H54 (cell line): ENCODE data around the gene MBD4.

Experiments
- DNase-seq: peaks from one replicate; pipeline ENCODE4 v3.0.0; 2011; ENCODE audit warnings: low spot score, mixed read lengths; ENCODE audit not compliant: insufficient read length
- FAIRE-seq: peaks from 3 replicates; lab custom pipeline; 2011; peaks lifted over from hg19 to GRCh38; lab: Jason Lieb, UNC
- POLR2A ChIP-seq: IDR thresholded peaks from 2 replicates; pipeline ENCODE4 v1.6.1; 2011; ENCODE audit warnings: low read depth, mild to moderate bottlenecking, low read length

The MBD4 gene

GRCh38 chr3:129383292-129383860, 56.4 kb downstream of the MBD4 start:
- DNase-seq (peak; percentile 92), FAIRE-seq (no peak)
- no peak for TF ChIP-seq POLR2A

DNA sequence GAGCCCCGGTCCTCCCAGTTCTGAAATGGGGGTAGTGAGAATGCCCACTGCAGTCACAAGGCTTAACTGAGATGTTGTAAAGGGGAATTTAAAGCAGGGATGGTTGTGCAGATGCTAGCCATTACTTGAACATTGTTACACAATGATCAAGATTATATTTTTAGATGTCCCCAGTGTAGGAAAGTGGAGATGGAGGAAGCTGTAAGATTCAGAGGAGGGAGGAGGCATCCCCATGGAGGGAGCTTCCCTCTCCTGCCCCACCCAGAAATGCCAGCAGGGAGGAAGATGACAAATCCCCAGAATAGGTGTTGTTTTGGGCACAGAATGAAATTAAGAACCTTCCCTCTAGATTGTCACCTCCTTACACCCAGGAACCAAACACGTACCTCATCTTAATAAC, 57.4 kb downstream of the MBD4 start:
- no peak for TF ChIP-seq POLR2A
- DNase-seq (no peak), FAIRE-seq (no peak)
